Neural crest cell (in vitro differentiated cells): ENCODE measurements around the gene HSPA12B. TPM values are rescaled to one million over a fixed set of nuclear protein-coding genes. Genes with fewer than 3 reads are reported as not detected.

Experiments
- DNase-seq: peaks from one replicate; pipeline ENCODE4 v3.0.0; 2021; ENCODE audit warnings: low read depth, mixed read lengths, low spot score
- H3K27ac Mint-ChIP-seq: one replicate; pipeline ENCODE4 v1.8.0; 2021; ENCODE audit warnings: mild to moderate bottlenecking, mixed read lengths; ENCODE audit not compliant: unreplicated experiment
- H3K27me3 Mint-ChIP-seq: 2 replicates; pipeline ENCODE4 v1.8.0; 2021; ENCODE audit warnings: low read depth, mild to moderate bottlenecking, mixed read lengths
- H3K36me3 Mint-ChIP-seq: 2 replicates; pipeline ENCODE4 v1.8.0; 2021; ENCODE audit warnings: low read depth, mild to moderate bottlenecking, mixed read lengths
- H3K4me1 Mint-ChIP-seq: 2 replicates; pipeline ENCODE4 v1.8.0; 2021; ENCODE audit warnings: mixed read lengths
- H3K4me3 Mint-ChIP-seq: one replicate; pipeline ENCODE4 v1.8.0; 2021; ENCODE audit warnings: mild to moderate bottlenecking, mixed read lengths
- H3K9me3 Mint-ChIP-seq: 2 replicates; pipeline ENCODE4 v1.8.0; 2021; ENCODE audit warnings: mixed read lengths
- total RNA-seq: library from RNA; stranded (reverse); gene quantifications from 2 replicates; pipeline ENCODE4 v1.2.1, GENCODE V29; 2021
- TF ChIP-seq, protein P1 (sequence below): fragments of 200-600 bp; sonication (generic); conservative IDR thresholded peaks from 2 replicates; pipeline ENCODE4 v1.5.0; 2021; ENCODE audit warnings: antibody characterized with exemption, mild to moderate bottlenecking

HSPA12B gene
- total RNA-seq, 1 donor from 2014 or later, result 1.1 TPM

DNA sequence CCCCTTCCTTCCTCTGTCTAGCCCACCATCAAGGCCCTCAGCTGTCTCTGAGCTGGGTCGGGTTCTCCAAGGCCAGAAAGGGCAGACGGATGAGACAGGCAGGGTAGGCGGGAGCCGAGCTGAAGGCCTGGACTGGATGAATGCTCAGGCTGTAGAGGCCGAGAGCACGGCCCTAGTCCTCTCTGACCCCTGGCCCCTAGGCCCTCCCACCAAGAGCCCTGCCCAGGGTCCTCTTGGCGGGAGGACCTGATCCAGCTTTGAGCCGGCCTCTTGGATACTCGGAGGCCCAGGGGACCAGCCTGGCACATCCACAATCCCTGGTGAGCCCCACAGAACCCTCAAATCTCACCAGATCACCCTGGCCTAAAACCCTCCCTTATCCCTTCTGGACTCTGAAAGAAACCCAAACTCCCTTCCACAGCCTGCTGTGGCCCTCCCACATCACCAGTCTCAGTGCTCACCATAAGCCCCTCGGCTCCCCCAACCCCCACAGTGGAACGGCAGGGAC, 26.9 kb downstream of the HSPA12B start:
- TF ChIP-seq, protein P1, sequence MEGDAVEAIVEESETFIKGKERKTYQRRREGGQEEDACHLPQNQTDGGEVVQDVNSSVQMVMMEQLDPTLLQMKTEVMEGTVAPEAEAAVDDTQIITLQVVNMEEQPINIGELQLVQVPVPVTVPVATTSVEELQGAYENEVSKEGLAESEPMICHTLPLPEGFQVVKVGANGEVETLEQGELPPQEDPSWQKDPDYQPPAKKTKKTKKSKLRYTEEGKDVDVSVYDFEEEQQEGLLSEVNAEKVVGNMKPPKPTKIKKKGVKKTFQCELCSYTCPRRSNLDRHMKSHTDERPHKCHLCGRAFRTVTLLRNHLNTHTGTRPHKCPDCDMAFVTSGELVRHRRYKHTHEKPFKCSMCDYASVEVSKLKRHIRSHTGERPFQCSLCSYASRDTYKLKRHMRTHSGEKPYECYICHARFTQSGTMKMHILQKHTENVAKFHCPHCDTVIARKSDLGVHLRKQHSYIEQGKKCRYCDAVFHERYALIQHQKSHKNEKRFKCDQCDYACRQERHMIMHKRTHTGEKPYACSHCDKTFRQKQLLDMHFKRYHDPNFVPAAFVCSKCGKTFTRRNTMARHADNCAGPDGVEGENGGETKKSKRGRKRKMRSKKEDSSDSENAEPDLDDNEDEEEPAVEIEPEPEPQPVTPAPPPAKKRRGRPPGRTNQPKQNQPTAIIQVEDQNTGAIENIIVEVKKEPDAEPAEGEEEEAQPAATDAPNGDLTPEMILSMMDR, result no peak
- Mint-ChIP-seq H3K4me1 (peaks cover 30% of the 10 kb centered on the region), H3K4me3 (peak overlapping the region; percentile 21), H3K27ac (peak overlapping the region; percentile 93), H3K27me3 (no peaks in the 10 kb centered on the region), H3K36me3 (peaks cover 6% of the 10 kb centered on the region), H3K9me3 (no peaks in the 10 kb centered on the region)
- DNase-seq, result no peak

DNA sequence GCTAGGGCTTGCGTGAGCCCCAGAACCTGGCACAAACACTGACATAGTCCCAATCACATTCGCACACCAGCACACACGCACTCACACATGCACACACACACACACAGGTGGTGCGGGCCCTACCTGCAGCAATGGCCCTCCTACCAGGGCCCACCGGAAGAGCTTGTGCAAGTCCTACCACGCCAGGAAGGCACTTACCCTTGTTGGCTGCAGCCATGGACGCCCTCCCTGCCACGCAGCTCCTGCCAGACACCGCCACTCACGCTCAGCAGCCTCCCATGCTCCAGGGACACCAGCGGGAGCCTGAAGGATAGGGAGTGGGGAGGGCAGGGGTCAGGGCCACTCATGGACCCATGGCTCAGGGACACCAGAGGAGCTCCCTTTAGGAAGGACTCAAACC, 27.4 kb downstream of the HSPA12B start:
- peaks cover 33% of the 10 kb centered on the region for H3K4me1 Mint-ChIP-seq
- no peak for DNase-seq
- H3K36me3 Mint-ChIP-seq, result peaks cover 6% of the 10 kb centered on the region
- H3K27ac Mint-ChIP-seq, result peak overlapping the region; percentile 93
- TF ChIP-seq, protein P1, result no peak
- H3K27me3 Mint-ChIP-seq, result no peaks in the 10 kb centered on the region
- peak overlapping the region; percentile 21 for H3K4me3 Mint-ChIP-seq
- no peaks in the 10 kb centered on the region for H3K9me3 Mint-ChIP-seq

DNA sequence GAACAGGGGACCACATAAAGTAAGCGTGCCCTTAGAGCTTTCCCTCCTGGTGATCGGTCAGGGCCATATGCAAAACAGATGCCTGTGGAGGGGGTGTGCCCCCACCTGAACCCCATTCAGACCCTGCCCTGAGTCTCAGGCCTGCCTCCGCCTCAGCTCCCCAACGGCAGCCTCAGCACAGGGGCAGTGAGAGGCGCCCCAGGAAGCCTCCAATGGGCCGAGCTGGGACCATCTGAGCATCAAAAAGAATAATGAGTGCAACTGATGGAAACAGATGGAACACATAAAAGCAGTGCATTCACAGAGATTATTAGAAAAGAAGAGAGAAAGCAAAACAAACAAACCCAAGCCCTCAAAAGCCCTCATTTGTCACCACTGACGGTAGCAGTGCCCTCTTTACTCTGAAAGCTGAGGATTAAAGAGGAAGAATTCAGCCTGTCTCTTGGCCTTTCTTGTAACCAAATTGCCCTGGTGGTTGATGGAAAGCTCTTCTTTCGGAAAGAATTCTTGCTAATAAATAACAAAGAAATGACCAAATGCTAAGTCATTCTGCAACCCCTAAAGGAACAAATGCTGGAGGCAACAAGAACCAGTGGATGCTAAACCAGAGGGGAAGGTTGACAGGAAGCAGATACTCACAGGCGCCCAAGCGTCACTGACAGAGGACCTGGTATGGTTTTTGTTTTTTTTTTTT, 28.3 kb downstream of the HSPA12B start:
- Mint-ChIP-seq H3K27me3 (no peaks in the 10 kb centered on the region), H3K27ac (no peak overlapping the region), H3K36me3 (peaks cover 6% of the 10 kb centered on the region), H3K9me3 (no peaks in the 10 kb centered on the region), H3K4me3 (no peak overlapping the region), H3K4me1 (peaks cover 40% of the 10 kb centered on the region)
- TF ChIP-seq, protein P1, result no peak
- no peak for DNase-seq

DNA sequence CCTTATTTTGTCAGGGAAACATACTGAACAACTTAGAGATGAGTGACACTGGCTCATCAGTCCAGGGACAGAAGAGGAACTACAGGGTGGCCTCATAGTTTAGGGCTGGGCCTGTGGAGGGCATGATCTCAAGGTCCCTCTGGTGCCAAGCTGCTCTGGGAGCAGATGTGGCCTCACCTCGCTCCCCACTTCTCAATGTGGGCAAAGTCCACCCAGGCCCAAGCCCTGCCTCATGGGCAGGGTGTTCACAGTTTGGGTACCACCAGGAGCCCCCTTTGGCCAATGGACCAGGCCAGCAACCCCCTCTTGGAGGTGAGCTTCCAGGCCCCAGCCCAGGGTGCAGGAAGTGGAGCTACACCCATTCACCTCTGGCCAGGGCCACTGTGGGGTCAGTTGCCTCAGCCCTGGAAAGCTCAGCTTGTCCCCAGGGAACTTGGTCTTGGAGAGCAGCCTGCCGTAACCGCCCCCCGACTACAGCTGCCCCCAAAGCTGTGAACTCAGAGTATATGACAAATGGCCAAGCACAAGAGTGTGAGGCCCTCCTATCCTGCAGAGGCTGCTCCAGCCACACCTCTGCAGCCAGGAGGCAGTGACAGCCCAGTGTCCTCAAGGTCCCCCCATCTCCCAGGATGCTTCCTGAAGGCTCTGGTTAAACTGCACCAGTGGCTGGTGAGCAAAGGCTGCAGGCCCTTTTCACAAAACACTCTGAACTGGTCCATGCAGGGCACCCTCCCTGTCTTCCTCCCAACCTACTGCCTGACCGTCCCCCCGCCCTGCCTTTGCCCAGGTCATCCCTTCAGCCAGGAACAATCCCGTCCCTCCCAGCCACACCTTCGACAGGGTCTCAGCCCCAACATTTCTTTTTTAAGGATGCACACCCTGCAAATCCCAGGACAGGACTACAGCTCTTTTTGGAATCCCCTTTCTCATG, 31.5 kb downstream of the HSPA12B start:
- no peak for DNase-seq
- TF ChIP-seq, protein P1, result no peak
- H3K27me3 Mint-ChIP-seq, result no peaks in the 10 kb centered on the region
- peak overlapping the region; percentile 57 for H3K4me3 Mint-ChIP-seq
- no peaks in the 10 kb centered on the region for H3K36me3 Mint-ChIP-seq
- no peak overlapping the region for H3K27ac Mint-ChIP-seq
- H3K9me3 Mint-ChIP-seq, result no peaks in the 10 kb centered on the region
- peaks cover 59% of the 10 kb centered on the region for H3K4me1 Mint-ChIP-seq

DNA sequence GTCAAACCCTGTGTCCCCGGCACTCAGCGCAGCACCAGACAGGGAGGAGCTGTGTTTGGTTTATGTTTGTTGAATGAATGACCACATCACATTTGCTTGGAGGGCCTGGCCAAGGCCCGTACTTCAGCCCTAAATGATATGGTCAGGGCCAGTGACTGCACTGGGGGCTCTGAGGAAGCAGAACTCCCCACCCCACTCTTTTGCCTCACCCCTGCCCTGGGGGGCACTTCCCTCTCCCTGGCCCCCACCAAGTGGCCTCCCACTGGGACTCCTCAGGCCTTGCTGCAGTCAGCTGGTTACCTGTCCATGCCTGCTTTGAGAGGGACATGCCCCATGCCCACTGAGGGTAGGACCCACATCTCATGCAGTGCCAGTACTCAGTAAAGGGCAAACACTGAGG, 32.2 kb downstream of the HSPA12B start:
- TF ChIP-seq, protein P1, result no peak
- Mint-ChIP-seq H3K4me1 (peaks cover 55% of the 10 kb centered on the region), H3K27me3 (no peaks in the 10 kb centered on the region), H3K4me3 (peak overlapping the region; percentile 47), H3K27ac (no peak overlapping the region), H3K36me3 (no peaks in the 10 kb centered on the region), H3K9me3 (no peaks in the 10 kb centered on the region)
- no peak for DNase-seq
